ENCODE measurements around the gene ZNF624. TPM values are rescaled to one million over a fixed set of nuclear protein-coding genes. Genes with fewer than 3 reads are reported as not detected.
A peak's percentile ranks its signal among the peaks of the same experiment; 100 is the strongest.
"Not testable (repeated sequence)": the region's sequence is repeated elsewhere in the genome, so short reads cannot be mapped to it uniquely, and the experiment has no call there.

Gene ZNF624
- 1 to 10 TPM; 3.1 to 6.4 (median 4.9) TPM for total RNA-seq

DNA sequence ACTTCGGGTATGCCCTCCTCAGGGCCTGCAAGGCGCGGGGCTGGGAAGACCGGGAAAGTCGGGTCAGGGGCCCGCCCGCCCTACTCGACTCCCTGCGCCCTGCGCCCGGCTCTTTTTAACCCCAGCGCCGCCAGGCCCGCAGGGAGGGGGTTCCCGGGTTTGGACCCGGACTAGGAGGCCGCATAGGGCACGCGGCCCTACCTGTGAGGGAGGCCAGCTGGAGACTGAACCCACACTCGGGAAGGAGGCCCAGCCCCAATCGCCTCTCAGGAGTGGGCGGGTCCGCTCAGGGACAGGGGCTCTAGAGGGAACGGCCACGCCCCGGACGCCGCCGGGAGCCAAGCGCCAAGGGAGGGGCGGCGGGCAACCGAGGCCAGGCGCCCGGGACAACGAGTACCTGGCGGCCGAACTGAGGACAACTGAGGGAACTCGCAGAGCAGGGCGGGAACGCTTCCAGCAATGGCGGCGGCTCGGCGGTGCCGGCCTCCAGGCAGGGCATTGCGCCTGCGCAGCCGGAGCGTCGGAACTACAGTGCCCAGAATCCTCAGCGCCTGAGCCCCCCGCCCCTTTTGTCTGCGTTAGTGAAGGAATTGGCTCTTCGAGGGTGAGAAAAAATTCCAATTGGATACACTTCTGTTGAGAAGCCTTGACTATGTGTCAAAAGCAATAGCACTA, at the start of gene ZNF624:
ZNF624 (minus strand) TSS at position 484 of the 675 bp plus-strand sequence.
- H3K4me1 ChIP-seq: peaks cover 5 to 8% of the 10 kb centered on the region in 2 donors
- H3K4me3 ChIP-seq (replicated peaks in 1 of 3): peak within 1 kb of the TSS; percentile 4 to 75 (median 55)
- H3K9me3 ChIP-seq: no peaks in the 10 kb centered on the region
- intact Hi-C loops (cut with DNase I): no loop called here
- WGBS, 2 donors: 0% methylated on average over 23 to 28 of the region's 55 CpGs
- DNase-seq: peak; percentile 99
- H3K27ac ChIP-seq: peak within 1 kb of the TSS; percentile 89 to 96 (median 93)
- H3K36me3 ChIP-seq: no peaks in the 10 kb centered on the region
- H3K27me3 ChIP-seq: no peaks in the 10 kb centered on the region
- TF ChIP-seq, protein P1, sequence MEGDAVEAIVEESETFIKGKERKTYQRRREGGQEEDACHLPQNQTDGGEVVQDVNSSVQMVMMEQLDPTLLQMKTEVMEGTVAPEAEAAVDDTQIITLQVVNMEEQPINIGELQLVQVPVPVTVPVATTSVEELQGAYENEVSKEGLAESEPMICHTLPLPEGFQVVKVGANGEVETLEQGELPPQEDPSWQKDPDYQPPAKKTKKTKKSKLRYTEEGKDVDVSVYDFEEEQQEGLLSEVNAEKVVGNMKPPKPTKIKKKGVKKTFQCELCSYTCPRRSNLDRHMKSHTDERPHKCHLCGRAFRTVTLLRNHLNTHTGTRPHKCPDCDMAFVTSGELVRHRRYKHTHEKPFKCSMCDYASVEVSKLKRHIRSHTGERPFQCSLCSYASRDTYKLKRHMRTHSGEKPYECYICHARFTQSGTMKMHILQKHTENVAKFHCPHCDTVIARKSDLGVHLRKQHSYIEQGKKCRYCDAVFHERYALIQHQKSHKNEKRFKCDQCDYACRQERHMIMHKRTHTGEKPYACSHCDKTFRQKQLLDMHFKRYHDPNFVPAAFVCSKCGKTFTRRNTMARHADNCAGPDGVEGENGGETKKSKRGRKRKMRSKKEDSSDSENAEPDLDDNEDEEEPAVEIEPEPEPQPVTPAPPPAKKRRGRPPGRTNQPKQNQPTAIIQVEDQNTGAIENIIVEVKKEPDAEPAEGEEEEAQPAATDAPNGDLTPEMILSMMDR (IDR thresholded peaks at IDR 0.05): no peak
- peak; percentile 40 to 94 for TF ChIP-seq POLR2A (IDR thresholded peaks at IDR 0.05)

DNA sequence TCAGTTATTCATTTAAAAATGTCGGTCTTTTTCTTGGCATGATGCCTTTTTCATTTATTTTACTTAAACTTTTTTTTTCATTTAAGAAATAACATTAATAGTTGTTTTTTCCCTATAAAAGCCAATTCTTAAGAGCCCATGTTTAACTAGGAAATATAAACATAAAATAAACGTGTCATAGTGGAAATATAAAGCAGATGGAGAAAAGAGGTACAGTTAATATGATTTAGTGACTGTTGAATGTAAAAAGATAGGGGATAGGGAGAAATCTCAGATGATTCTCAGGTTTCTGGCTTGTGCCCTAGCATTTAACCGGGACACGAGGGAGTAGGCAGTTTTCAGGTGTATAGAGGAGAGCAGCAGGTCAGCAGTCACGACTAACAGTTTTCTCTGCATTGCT, 44.0 kb upstream of the ZNF624 start:
- H3K36me3 ChIP-seq; DNase-seq; H3K9me3 ChIP-seq; H3K27me3 ChIP-seq; H3K4me3 ChIP-seq (replicated peaks in 1 of 3); H3K27ac ChIP-seq; intact Hi-C loops (cut with DNase I); H3K4me1 ChIP-seq: not testable (repeated sequence)
- 68 to 71% methylated on average over 5 of the region's 5 CpGs for whole genome bisulfite sequencing, 2 donors

DNA sequence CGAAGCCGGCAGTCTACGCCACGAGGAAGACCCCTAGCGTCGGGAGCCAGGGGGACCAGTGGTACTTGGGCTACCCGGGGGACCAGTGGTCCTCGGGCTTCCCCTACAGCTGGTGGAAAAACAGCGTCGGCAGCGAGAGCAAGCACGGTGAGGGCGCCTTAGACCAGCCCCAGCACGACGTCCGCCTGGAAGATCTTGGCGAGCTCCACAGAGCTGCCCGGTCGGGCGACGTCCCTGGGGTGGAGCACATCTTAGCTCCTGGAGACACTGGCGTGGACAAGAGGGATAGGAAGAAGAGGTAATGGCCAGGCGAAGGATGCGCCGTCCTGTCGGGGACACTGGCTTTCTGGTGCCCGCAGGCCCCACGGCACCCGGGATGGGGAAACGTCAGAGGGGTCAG, 36.8 kb upstream of the ZNF624 start:
- intact Hi-C loops (cut with DNase I); H3K27ac ChIP-seq; H3K27me3 ChIP-seq; H3K9me3 ChIP-seq; H3K36me3 ChIP-seq; H3K4me1 ChIP-seq; H3K4me3 ChIP-seq (replicated peaks in 1 of 3); DNase-seq: not testable (repeated sequence)
- WGBS, 2 donors: 63 to 91% methylated on average over 26 to 28 of the region's 30 CpGs

DNA sequence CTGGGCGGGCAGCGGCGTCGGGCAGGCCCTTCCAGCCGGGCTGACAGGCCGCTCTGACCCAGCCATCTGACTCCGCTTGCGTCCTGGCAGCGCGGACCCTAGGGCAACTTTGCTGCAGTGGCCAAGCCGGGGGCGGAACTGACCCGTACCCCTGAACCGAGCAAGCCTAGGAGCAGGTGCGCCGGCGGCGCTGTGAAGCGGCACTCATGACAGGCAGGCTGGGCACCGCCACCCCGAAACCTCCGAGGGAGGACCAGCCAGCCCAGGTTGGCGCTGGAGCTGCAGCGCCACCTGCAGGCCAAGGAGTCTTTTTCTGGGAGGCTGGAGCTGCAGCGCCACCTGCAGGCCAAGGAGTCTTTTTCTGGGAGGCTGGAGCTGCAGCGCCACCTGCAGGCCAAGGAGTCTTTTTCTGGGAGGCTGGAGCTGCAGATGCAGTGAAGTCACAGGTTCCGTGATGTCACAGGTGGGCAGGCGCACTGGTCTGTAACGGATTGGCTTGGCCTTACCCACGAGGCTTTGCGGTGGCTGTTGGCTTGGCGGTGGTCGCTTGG, 36.2 kb upstream of the ZNF624 start, which contains the start of gene CCDC144A:
CCDC144A (plus strand) TSS at position 511 of the 551 bp plus-strand sequence. CDS start 160 bp downstream, outside the sequence.
- H3K4me1 ChIP-seq; H3K4me3 ChIP-seq (replicated peaks in 1 of 3); H3K36me3 ChIP-seq; H3K9me3 ChIP-seq; intact Hi-C loops (cut with DNase I); H3K27ac ChIP-seq; H3K27me3 ChIP-seq: not testable (repeated sequence)
- peak; percentile 16 to 63 for DNase-seq
- TF ChIP-seq, protein P1 (IDR thresholded peaks at IDR 0.05): peak in 5 of 6 experiments; percentile 27 to 79 (median 57)
- WGBS, 2 donors: no CpG with 5 or more reads among the region's 33 CpGs

DNA sequence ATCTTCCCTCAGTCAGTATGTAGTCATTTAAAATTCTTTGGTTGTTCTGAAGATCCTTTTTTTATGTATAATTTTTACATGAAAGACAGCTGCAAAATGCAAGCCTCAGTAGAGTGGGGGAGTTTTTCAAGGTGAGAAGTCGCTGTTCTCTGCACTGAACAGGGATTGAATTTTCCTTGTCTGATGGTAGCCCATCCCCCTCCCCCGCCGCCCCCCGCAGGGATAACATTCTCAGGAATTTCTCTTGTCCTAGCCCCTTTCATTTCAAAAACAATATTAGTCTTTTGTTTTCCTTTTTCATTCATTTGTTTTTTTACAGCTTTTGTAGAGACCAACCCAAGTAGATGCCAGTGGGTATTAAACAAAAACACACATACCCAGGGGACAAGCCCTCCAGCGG, 33.5 kb upstream of the ZNF624 start:
- H3K27ac ChIP-seq; DNase-seq; H3K4me1 ChIP-seq; H3K4me3 ChIP-seq (replicated peaks in 1 of 3); H3K9me3 ChIP-seq; intact Hi-C loops (cut with DNase I); H3K27me3 ChIP-seq; H3K36me3 ChIP-seq: not testable (repeated sequence)
- WGBS, 2 donors: 49 to 52% methylated on average over 5 of the region's 5 CpGs

DNA sequence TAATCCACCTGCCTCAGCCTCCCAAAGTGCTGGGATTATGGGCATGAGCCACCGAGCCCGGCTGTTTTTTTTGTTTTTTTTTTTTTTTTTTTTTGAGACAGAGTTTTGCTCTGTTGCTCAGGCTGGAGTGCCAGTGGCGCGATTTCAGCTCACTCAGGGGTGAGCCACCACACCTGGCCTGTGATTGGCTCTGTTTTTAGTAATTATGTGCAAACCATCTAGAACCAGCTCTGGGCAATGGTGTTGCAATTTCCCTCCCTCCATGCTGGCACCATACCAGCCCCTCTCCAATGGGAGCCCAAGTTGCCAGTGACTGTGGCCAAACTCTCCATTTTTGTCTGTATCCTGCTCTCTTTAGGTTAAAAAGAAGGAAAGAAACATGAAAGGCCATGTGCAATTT, 32.4 kb upstream of the ZNF624 start:
- H3K9me3 ChIP-seq; H3K4me1 ChIP-seq; intact Hi-C loops (cut with DNase I); H3K4me3 ChIP-seq (replicated peaks in 1 of 3); H3K27me3 ChIP-seq; H3K36me3 ChIP-seq; H3K27ac ChIP-seq: not testable (repeated sequence)
- WGBS, 2 donors: 29 to 47% methylated on average over 4 of the region's 4 CpGs
- peak; percentile 78 to 84 for DNase-seq

DNA sequence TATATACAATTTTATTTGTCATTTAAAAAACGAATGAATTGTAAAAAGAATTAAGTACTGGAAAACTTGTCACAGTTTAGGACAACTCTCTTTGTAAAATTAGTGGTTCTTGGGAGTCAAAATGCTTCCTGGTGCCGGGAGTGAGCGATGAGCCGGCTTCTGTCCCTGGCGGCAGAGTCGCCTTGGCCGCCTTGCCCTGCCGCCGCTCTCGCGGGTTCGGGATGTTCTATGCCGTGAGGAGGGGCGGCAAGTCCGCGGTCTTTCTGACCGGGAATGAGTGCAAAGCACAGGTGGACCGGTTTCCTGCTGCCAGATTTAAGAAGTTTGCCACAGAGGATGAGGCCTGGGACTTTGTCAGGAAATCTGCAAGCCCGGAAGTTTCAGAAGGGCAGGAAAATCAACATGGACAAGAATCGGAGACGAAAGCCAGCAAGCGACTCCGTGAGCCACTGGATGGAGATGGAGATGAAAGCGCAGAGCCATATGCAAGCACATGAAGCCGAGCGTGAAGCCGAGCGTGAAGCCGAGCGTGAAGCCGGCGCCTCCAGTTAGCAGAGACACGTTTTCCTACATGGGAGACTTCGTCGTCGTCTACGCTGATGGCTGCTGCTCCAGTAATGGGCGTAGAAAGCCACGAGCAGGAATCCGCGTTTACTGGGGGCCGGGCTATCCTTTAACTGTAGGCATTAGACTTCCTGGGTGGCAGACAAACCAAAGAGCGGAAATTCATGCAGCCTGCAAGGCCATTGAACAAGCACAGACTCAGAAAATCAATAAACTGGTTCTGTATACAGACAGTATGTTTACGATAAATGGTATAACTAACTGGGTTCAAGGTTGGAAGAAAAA, 29.9 kb upstream of the ZNF624 start:
- WGBS, 2 donors: 41% methylated on average over 44 of the region's 44 CpGs
- DNase-seq: peak; percentile 17 to 21
- intact Hi-C loops (cut with DNase I); H3K36me3 ChIP-seq; H3K27me3 ChIP-seq; H3K4me3 ChIP-seq (replicated peaks in 1 of 3); H3K9me3 ChIP-seq; H3K27ac ChIP-seq; H3K4me1 ChIP-seq: not testable (repeated sequence)

All from thyroid gland (tissue), 4 donors.